Measurements from ENCODE around the gene TMEM143.
A peak's percentile ranks its signal among the peaks of the same experiment; 100 is the strongest.
"Not testable (repeated sequence)": the region's sequence is repeated elsewhere in the genome, so short reads cannot be mapped to it uniquely, and the experiment has no call there.

TMEM143 gene

GRCh38 chr19:48296963-48297734, 66.6 kb downstream of the TMEM143 start:
- no peak for DNase-seq (ENCODE audit: low read depth, low spot score)

GRCh38 chr19:48295458-48295857, 68.3 kb downstream of the TMEM143 start:
- DNase-seq (ENCODE audit: low read depth, low spot score): no peak

- DNase-seq (ENCODE audit: low read depth, low spot score): peak; percentile 69
Observed at GRCh38 chr19:48292798-48293197, 70.9 kb downstream of the TMEM143 start.

GRCh38 chr19:48291489-48291815, 72.3 kb downstream of the TMEM143 start:
- DNase-seq (ENCODE audit: low read depth, low spot score): not testable (repeated sequence)

- DNase-seq (ENCODE audit: low read depth, low spot score): peak; percentile 94
Observed at GRCh38 chr19:48290771-48291488, 72.8 kb downstream of the TMEM143 start.

GRCh38 chr19:48290401-48290770, 73.4 kb downstream of the TMEM143 start:
- peak; percentile 83 for DNase-seq (ENCODE audit: low read depth, low spot score)

GRCh38 chr19:48287748-48288147, 76.0 kb downstream of the TMEM143 start:
- DNase-seq (ENCODE audit: low read depth, low spot score): no peak

- no peak for DNase-seq (ENCODE audit: low read depth, low spot score)
Observed at GRCh38 chr19:48284896-48285295, 78.8 kb downstream of the TMEM143 start.

- peak; percentile 85 for DNase-seq (ENCODE audit: low read depth, low spot score)
Observed at GRCh38 chr19:48283908-48284307, 79.8 kb downstream of the TMEM143 start.

Measured in astrocyte of the hippocampus (primary cell).